ENCODE results near the gene PNKP. TPM values are rescaled to one million over a fixed set of nuclear protein-coding genes. Genes with fewer than 3 reads are reported as not detected.
A peak's percentile ranks its signal among the peaks of the same experiment; 100 is the strongest.

PNKP gene
- total RNA-seq, 1 experiment from 2014 or later, result 130 TPM

- POLR2A ChIA-PET (ENCODE audit: low non-redundant PET), result no interaction called here
- TF ChIP-seq CTCF (conservative IDR thresholded peaks at IDR 0.05; ENCODE audit: low read depth, low read length) (no peak), EZH2 (IDR thresholded peaks at IDR 0.05; ENCODE audit: borderline replicate concordance, low read depth, low read length, poor library complexity, severe bottlenecking) (no peak)
- H3K4me1 ChIP-seq (ENCODE audit: insufficient read depth, low read length, poor library complexity, severe bottlenecking), result no peaks in the 10 kb centered on the region
- H3K36me3 ChIP-seq (ENCODE audit: insufficient read depth, low read length, poor library complexity, severe bottlenecking), result peaks cover 64% of the 10 kb centered on the region
- BruUV-seq (replicated peaks), result TSS peak; percentile 43
- no peak overlapping the region for H3K27ac ChIP-seq (ENCODE audit: low read depth, low read length, poor library complexity, severe bottlenecking)
- no peaks in the 10 kb centered on the region for H3K27me3 ChIP-seq (replicated peaks; ENCODE audit: insufficient read depth, low read depth, low read length, poor library complexity)
- H3K9me3 ChIP-seq (ENCODE audit: low read depth, low read length, poor library complexity, severe bottlenecking), result no peaks in the 10 kb centered on the region
- CTCF ChIA-PET, result no interaction called here
- H3K4me3 ChIP-seq (ENCODE audit: low read depth, low read length, poor library complexity, severe bottlenecking), result no peak overlapping the region
- intact Hi-C loops (cut with micrococcal nuclease; ENCODE audit: unreplicated experiment), result no loop called here
- no peak for DNase-seq (ENCODE audit: low spot score)
Observed at GRCh38 chr19:49838885-49839588, 28.3 kb downstream of the PNKP start.

GRCh38 chr19:49837425-49837824, 30.0 kb downstream of the PNKP start:
- no peak for DNase-seq (ENCODE audit: low spot score)
- ChIA-PET CTCF (no interaction called here), POLR2A (ENCODE audit: low non-redundant PET) (no interaction called here)
- intact Hi-C loops (cut with micrococcal nuclease; ENCODE audit: unreplicated experiment), result no loop called here
- Histone ChIP-seq H3K4me1 (ENCODE audit: insufficient read depth, low read length, poor library complexity, severe bottlenecking) (no peaks in the 10 kb centered on the region), H3K36me3 (ENCODE audit: insufficient read depth, low read length, poor library complexity, severe bottlenecking) (peaks cover 77% of the 10 kb centered on the region), H3K27ac (ENCODE audit: low read depth, low read length, poor library complexity, severe bottlenecking) (no peak overlapping the region), H3K4me3 (ENCODE audit: low read depth, low read length, poor library complexity, severe bottlenecking) (no peak overlapping the region), H3K27me3 (replicated peaks; ENCODE audit: insufficient read depth, low read depth, low read length, poor library complexity) (no peaks in the 10 kb centered on the region), H3K9me3 (ENCODE audit: low read depth, low read length, poor library complexity, severe bottlenecking) (no peaks in the 10 kb centered on the region)
- BruUV-seq (replicated peaks), result no TSS peak
- no peak for TF ChIP-seq CTCF (conservative IDR thresholded peaks at IDR 0.05; ENCODE audit: low read depth, low read length)
- TF ChIP-seq EZH2 (IDR thresholded peaks at IDR 0.05; ENCODE audit: borderline replicate concordance, low read depth, low read length, poor library complexity, severe bottlenecking), result no peak

- no peaks in the 10 kb centered on the region for H3K27me3 ChIP-seq (replicated peaks; ENCODE audit: insufficient read depth, low read depth, low read length, poor library complexity)
- no peak overlapping the region for H3K4me3 ChIP-seq (ENCODE audit: low read depth, low read length, poor library complexity, severe bottlenecking)
- H3K4me1 ChIP-seq (ENCODE audit: insufficient read depth, low read length, poor library complexity, severe bottlenecking), result no peaks in the 10 kb centered on the region
- no peak for DNase-seq (ENCODE audit: low spot score)
- H3K9me3 ChIP-seq (ENCODE audit: low read depth, low read length, poor library complexity, severe bottlenecking), result no peaks in the 10 kb centered on the region
- BruUV-seq (replicated peaks), result no TSS peak
- intact Hi-C loops (cut with micrococcal nuclease; ENCODE audit: unreplicated experiment), result no loop called here
- H3K27ac ChIP-seq (ENCODE audit: low read depth, low read length, poor library complexity, severe bottlenecking), result no peak overlapping the region
- TF ChIP-seq CTCF (conservative IDR thresholded peaks at IDR 0.05; ENCODE audit: low read depth, low read length), result no peak
- TF ChIP-seq EZH2 (IDR thresholded peaks at IDR 0.05; ENCODE audit: borderline replicate concordance, low read depth, low read length, poor library complexity, severe bottlenecking), result no peak
- ChIA-PET POLR2A (ENCODE audit: low non-redundant PET) (no interaction called here), CTCF (no interaction called here)
- peaks cover 82% of the 10 kb centered on the region for H3K36me3 ChIP-seq (ENCODE audit: insufficient read depth, low read length, poor library complexity, severe bottlenecking)
Observed at GRCh38 chr19:49837009-49837310, 30.4 kb downstream of the PNKP start.
